ENCODE data around the gene HSPB7. TPM values are rescaled to one million over a fixed set of nuclear protein-coding genes. Genes with fewer than 3 reads are reported as not detected.
"Not testable (repeated sequence)": the region's sequence is repeated elsewhere in the genome, so short reads cannot be mapped to it uniquely, and the experiment has no call there.

The HSPB7 gene
- total RNA-seq, 3 donors from 2014 or later = 1.5 to 78.0 (median 13.0) TPM

GRCh38 chr1:16064536-16065268, 46.9 kb upstream of the HSPB7 start:
- no peak for DNase-seq
- intact Hi-C loops (cut with DNase I, micrococcal nuclease) = no loop called here
- no peak overlapping the region for H3K4me3 ChIP-seq
- no peak for TF ChIP-seq CTCF (IDR thresholded peaks at IDR 0.05)
- no peaks in the 10 kb centered on the region for H3K36me3 ChIP-seq (ENCODE audit: low read depth)
- ATAC-seq = no peak
- no peaks in the 10 kb centered on the region for H3K4me1 ChIP-seq (ENCODE audit: low read depth)
- H3K9me3 ChIP-seq = no peaks in the 10 kb centered on the region

GRCh38 chr1:16063921-16064320, 46.1 kb upstream of the HSPB7 start:
- no peak for DNase-seq
- no peak for TF ChIP-seq CTCF (IDR thresholded peaks at IDR 0.05)
- H3K4me1 ChIP-seq (ENCODE audit: low read depth) = no peaks in the 10 kb centered on the region
- no peaks in the 10 kb centered on the region for H3K9me3 ChIP-seq
- intact Hi-C loops (cut with DNase I, micrococcal nuclease) = no loop called here
- no peak overlapping the region for H3K4me3 ChIP-seq
- ATAC-seq = no peak
- H3K36me3 ChIP-seq (ENCODE audit: low read depth) = no peaks in the 10 kb centered on the region

- intact Hi-C loops (cut with DNase I, micrococcal nuclease) = no loop called here
- ATAC-seq (no peak), DNase-seq (no peak)
- H3K4me3 ChIP-seq = no peak overlapping the region
- no peaks in the 10 kb centered on the region for H3K4me1 ChIP-seq (ENCODE audit: low read depth)
- no peak for TF ChIP-seq CTCF (IDR thresholded peaks at IDR 0.05)
- H3K9me3 ChIP-seq = no peaks in the 10 kb centered on the region
- H3K36me3 ChIP-seq (ENCODE audit: low read depth) = no peaks in the 10 kb centered on the region
Observed at GRCh38 chr1:16063226-16063829, 45.5 kb upstream of the HSPB7 start.

- H3K4me3 ChIP-seq; intact Hi-C loops (cut with DNase I, micrococcal nuclease); ATAC-seq; H3K4me1 ChIP-seq (ENCODE audit: low read depth); DNase-seq; H3K9me3 ChIP-seq; H3K36me3 ChIP-seq (ENCODE audit: low read depth): not testable (repeated sequence)
Observed at GRCh38 chr1:16062687-16063075, 44.8 kb upstream of the HSPB7 start.

GRCh38 chr1:16061989-16062686, 44.3 kb upstream of the HSPB7 start:
- not testable (repeated sequence) for H3K4me3 ChIP-seq

GRCh38 chr1:16061266-16061665, 43.4 kb upstream of the HSPB7 start:
- no peak for DNase-seq
- Histone ChIP-seq H3K4me1 (ENCODE audit: low read depth) (no peaks in the 10 kb centered on the region), H3K9me3 (no peaks in the 10 kb centered on the region), H3K4me3 (no peak overlapping the region), H3K36me3 (ENCODE audit: low read depth) (no peaks in the 10 kb centered on the region)
- ATAC-seq = no peak
- intact Hi-C loops (cut with DNase I, micrococcal nuclease) = no loop called here
- TF ChIP-seq CTCF (IDR thresholded peaks at IDR 0.05) = no peak

More at GRCh38 chr1:16061989-16062686, 44.3 kb upstream of the HSPB7 start:
- H3K9me3 ChIP-seq; H3K4me1 ChIP-seq (ENCODE audit: low read depth); H3K36me3 ChIP-seq (ENCODE audit: low read depth); ATAC-seq; DNase-seq; intact Hi-C loops (cut with DNase I, micrococcal nuclease): not testable (repeated sequence)

- DNase-seq; H3K4me3 ChIP-seq; H3K4me1 ChIP-seq (ENCODE audit: low read depth); H3K36me3 ChIP-seq (ENCODE audit: low read depth); H3K9me3 ChIP-seq; ATAC-seq: not testable (repeated sequence)
- intact Hi-C loops (cut with DNase I, micrococcal nuclease) = loop anchor here in 1 of 2 donors (10.0 kb wide), 1 partner anchor 54 kb away; the partner anchor contains the start of gene SRARP
Observed at GRCh38 chr1:16058394-16059120, 40.7 kb upstream of the HSPB7 start.

GRCh38 chr1:16057314-16057915, 39.6 kb upstream of the HSPB7 start:
- not testable (repeated sequence) for H3K9me3 ChIP-seq; H3K4me1 ChIP-seq (ENCODE audit: low read depth); DNase-seq; H3K36me3 ChIP-seq (ENCODE audit: low read depth); ATAC-seq; H3K4me3 ChIP-seq
- intact Hi-C loops (cut with DNase I, micrococcal nuclease) = loop anchor here (2.0 to 10.0 kb wide), 2 partner anchors 49 to 53 kb away; partner anchors contain the start of gene SRARP (in 1 of the 2)

GRCh38 chr1:16056521-16056912, 38.7 kb upstream of the HSPB7 start:
- H3K9me3 ChIP-seq; H3K4me3 ChIP-seq; H3K4me1 ChIP-seq (ENCODE audit: low read depth); H3K36me3 ChIP-seq (ENCODE audit: low read depth); DNase-seq; ATAC-seq: not testable (repeated sequence)
- intact Hi-C loops (cut with DNase I, micrococcal nuclease) = loop anchor here (2.0 to 10.0 kb wide), 2 partner anchors 48 to 52 kb away; partner anchors contain the start of gene SRARP (in 1 of the 2)
